DMS153 treated with DMSO at 0.1 percent for 48 hours (cell line): ENCODE results near the gene CFAP74.

Experiments used
- DNase-seq: peaks from one replicate; lab custom pipeline; 2025; ENCODE audit not compliant: unreplicated experiment; lab: John Stamatoyannopoulos, UW

The CFAP74 gene

GRCh38 chr1:2019571-2020309 lies 16.2 kb upstream of the CFAP74 start:
- DNase-seq = no peak

DNA sequence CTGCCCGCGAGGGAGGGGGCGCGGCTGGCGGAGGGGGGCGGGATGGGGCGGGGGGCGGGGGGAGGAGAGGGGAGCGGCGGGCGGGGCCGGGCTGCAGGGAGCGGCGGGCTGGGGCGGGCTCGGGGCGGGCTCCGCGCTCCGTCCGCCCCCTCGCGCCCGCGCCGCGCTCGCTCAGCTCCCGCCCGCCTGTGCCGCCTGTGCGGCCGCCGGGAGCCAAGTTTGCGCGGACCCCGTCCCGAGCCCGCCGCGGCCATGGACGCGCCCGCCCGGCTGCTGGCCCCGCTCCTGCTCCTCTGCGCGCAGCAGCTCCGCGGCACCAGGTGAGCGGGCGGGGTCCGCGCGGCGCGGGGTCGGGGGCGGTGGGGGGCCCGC lies 15.6 kb upstream of the CFAP74 start, which contains the start of gene GABRD:
GABRD (plus strand) TSS at position 174 of the 372 bp plus-strand sequence; CDS start at position 253, 79 bp downstream.
- no peak for DNase-seq

GRCh38 chr1:2018217-2019171 lies 14.9 kb upstream of the CFAP74 start:
- DNase-seq = no peak

GRCh38 chr1:2016123-2016522 lies 12.5 kb upstream of the CFAP74 start:
- no peak for DNase-seq

- DNase-seq = no peak
Measured at GRCh38 chr1:2014741-2015735, 11.5 kb upstream of the CFAP74 start.

DNA sequence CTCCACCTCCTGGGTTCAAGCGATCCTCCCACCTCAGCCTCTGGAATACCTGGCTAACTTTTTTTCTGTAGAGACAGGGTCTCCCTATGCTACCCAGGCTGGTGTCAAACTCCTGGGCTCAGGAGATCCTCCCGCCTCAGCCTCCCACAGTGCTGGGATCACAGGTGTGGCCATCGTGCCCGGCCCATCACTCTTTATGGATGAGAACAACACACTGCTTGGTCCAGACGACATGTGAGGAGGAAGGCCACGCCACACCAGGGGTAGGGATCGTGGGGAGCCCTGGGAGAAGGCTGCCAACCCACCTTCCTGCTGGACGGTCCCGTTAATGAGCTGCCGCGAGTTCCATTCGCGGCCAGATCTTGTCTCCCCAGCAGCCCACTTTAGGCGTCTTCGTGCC lies 10.6 kb upstream of the CFAP74 start:
- no peak for DNase-seq

DNA sequence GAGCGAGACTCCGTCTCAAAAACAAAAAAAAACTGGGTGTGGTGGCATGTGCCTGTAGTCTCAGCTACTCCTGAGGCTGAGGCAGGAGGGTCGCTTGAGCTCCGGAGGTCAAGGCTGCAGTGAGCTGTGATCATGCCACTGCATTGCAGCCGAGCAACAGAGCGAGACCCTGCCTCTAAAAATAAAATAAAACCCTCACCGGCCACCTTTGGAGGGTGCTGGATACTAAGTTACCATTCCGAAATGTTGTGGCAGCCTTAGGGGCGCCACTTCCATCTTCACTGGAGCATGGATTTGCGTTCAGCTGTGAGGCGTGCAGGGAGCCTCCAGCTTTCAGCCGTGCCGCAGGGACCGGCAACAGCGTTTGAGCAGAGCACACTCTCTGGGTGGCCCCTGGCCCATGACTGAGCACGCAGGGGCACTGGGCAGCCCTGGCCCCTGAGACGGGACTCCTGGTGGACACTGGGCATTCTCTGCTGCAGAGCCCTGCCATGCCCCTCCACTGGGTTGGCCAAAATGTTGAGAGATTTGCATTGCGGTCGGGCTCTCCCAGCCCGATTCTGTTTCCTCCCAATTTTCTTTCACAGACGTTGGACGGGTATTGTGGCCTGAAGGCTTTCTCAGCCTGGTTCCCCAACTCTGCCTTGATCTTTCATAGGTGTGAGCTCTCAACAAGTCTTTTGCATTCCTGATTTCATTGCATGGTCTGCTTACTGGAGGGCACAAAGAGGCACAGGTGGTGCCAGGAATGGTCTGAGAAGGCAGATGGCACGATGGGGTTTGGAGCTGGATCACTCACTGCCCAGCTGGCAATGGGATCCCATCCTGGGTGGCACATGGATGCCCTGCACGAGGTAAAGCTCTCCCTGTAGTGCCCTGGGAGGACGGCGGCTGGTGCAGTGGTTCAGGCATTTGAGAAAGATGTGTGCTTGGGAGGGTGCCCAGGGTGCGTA lies 5.8 kb upstream of the CFAP74 start:
- DNase-seq = no peak

GRCh38 chr1:2004856-2005255 lies 1.3 kb upstream of the CFAP74 start:
- no peak for DNase-seq

DNA sequence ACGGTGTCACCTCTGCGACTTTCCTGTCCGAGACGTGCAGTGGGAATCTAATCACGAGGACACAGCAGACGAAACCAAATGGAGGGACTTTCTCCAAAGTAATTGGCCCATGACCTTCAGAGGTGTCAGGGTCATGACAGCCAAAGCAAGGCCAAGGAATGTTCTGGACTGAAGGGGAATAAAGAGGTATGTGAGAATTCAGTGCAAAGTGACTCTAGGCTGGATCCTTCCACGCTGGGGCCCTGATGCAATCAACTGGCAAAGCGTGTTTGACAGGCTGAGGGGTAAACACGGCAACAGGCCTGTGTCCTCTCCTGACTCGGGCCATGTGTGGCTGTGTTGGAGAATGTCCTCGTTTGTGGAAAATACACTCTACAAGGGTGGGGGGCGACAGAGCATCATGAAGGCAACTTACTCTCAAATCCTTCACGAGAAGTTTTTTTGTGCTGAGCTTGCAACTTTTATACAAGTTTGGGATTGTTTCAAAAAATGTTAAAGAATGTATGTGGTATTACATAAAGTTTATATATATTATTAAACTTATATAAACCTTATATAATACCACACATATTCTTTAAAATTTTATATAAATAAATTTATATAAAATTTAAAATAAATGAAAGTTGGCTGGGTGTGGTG lies 1.7 kb downstream of the CFAP74 start:
- no peak for DNase-seq

GRCh38 chr1:2000850-2001249 lies 2.7 kb downstream of the CFAP74 start:
- DNase-seq = no peak

- no peak for DNase-seq
Measured at GRCh38 chr1:2000432-2000831, 3.2 kb downstream of the CFAP74 start.

GRCh38 chr1:1997576-1997975 lies 6.0 kb downstream of the CFAP74 start:
- DNase-seq = no peak

DNA sequence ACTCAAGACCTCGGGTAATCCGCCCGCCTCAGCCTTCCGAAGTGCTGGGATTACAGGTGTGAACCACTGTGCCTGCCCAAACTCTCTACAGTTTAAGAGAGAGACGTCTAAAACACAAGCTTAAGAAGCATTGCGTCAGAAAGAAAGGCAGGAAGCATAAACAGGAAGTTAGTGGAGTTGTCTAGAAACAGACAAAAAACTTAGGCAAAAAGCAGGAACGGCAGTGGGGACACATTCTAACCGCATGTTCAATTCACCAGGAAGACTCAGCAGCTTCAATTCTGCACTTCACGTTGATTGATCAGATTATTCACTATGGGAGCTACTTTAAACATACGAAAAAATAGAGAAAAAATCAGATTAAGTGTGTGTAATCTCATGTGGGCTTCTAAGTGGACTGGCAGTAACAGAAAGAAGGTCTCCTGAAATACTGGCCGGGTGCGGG lies 7.4 kb downstream of the CFAP74 start:
- no peak for DNase-seq

DNA sequence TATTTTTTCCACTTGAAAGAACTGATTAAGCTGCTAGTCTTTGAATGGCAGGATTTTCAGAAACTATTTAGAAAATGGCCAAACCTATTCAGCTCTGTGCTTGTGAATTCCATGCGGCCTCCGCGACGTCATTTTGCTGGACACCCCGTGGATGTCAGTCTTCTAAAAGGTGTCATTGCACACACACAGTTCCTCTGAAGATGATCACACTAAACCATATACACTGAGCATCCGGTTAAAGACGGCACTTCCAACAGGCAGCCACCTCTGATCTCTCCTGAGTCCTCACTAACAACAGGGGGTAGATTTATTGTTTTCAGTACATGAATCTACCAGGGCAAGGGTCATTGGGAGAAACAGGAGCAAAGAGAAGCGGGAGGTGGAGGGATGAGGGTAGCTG lies 9.1 kb downstream of the CFAP74 start:
- DNase-seq = no peak

DNA sequence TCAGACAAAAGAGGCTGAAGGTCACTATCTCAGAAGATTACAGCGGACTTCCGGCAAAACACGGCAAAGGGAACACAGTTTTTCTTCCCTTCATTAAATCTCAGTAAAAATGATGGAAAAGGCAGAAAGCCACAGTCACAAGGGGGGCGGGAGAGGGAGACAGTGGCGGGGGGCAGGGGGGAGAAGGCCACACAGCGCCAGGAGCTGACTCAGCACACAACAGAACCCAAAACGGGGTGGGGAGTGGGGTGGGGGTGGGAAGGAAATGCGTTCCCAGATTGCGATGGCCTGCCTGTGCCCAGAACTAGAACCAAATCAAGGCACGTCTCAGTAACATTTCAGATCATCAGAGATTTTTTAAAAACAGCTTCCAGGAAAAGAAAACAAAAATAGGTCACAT lies 13.4 kb downstream of the CFAP74 start:
- DNase-seq = no peak

GRCh38 chr1:1989789-1990188 lies 13.8 kb downstream of the CFAP74 start:
- DNase-seq = no peak

- peak; percentile 14 for DNase-seq
Measured at GRCh38 chr1:1989102-1989542, 14.5 kb downstream of the CFAP74 start.

DNA sequence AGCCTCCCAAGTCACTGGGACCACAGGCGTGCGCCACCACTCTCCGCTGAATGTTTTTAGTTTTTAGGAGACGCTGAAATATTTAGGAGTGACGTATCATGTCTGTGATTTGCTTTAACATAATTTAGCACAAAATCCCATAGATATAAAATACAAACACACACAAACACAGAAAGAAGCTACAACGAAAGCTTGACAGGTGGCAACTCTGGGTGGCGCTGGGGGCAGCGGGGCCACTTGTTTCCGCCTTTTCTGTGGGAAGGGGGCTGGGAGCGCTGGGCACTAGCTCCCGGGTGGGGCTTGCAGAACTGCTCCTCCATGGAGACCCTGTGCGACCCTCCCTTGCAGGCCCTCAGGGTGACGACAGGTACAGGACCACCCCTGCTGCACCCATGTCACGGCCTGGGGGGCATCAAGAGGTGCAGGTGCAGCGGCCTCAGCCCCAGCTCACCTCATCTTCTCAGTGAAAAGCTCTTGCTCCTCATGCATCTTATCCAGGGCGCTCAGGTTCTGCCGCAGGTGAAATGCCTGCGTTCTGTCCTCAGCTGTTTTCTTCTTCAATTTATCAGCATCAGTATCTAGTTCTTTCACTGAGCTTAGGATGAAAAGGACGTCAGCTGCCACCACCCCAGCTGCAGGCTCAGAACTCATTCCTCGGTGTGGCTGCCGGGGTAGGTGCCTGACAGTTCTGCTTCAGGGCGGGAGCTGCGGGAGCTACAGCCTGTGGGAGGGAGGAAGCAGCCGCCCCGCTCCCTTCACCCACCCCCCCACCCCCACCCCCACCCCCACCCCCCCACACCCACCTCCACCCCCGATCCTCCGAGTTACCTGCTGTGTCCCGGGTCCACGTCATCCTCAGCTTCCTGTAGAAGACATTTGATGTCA lies 15.3 kb downstream of the CFAP74 start:
- no peak for DNase-seq
